HepG2 (cell line): ENCODE results near the gene ARL16. TPM values are rescaled to one million over a fixed set of nuclear protein-coding genes. Genes with fewer than 3 reads are reported as not detected.

Experiments
- ATF4 ChIP-seq, 2 experiments: fragments of 450-650 bp in 1 of 2; sonication (generic) in 1 of 2; formaldehyde crosslinking; IDR thresholded peaks; 2 replicates each; pipeline versions ENCODE4 v1.5.0 to v1.8.0; 2020 to 2022; ENCODE audit warnings: mild to moderate bottlenecking in 1 of 2, missing genetic modification reagents in 1 of 2
- CEBPZ ChIP-seq: IDR thresholded peaks from 2 replicates; pipeline ENCODE4 v1.6.1; 2012; ENCODE audit warnings: low read length, improper control_type of control experiment
- CHD2 ChIP-seq: IDR thresholded peaks from 2 replicates; pipeline ENCODE4 v1.6.1; 2011; ENCODE audit warnings: low read depth, low read length, improper control_type of control experiment
- CREBL2 ChIP-seq: sonication (generic); formaldehyde crosslinking; IDR thresholded peaks from 2 replicates; pipeline ENCODE4 v1.8.1; 2023; ENCODE audit warnings: missing genetic modification reagents, mild to moderate bottlenecking, borderline replicate concordance
- HNRNPUL1 ChIP-seq: fragments of 200-400 bp; formaldehyde crosslinking; IDR thresholded peaks from 2 replicates; pipeline ENCODE4 v1.6.1; 2017; ENCODE audit warnings: low read depth, mild to moderate bottlenecking, low read length, moderate library complexity
- KAT7 ChIP-seq: IDR thresholded peaks from 2 replicates; pipeline ENCODE4 v1.6.1; 2018; ENCODE audit warnings: borderline replicate concordance, missing compliant biosample characterization
- NFAT5 ChIP-seq: sonication (generic); formaldehyde crosslinking; IDR thresholded peaks from 2 replicates; pipeline ENCODE4 v1.4.0; 2020; ENCODE audit warnings: missing genetic modification reagents
- NFATC3 ChIP-seq: sonication (generic); formaldehyde crosslinking; IDR thresholded peaks from 2 replicates; pipeline ENCODE4 v1.5.1; 2020; ENCODE audit warnings: mild to moderate bottlenecking, missing genetic modification reagents
- SMAD3 ChIP-seq: sonication (generic); formaldehyde crosslinking; IDR thresholded peaks from 2 replicates; pipeline ENCODE4 v1.4.0; 2020; ENCODE audit warnings: missing genetic modification reagents
- SRSF1 ChIP-seq: fragments of 200-400 bp; formaldehyde crosslinking; optimal IDR thresholded peaks from 2 replicates; pipeline ENCODE3; 2017; ENCODE audit warnings: mild to moderate bottlenecking, low read depth, low read length, moderate library complexity
- ZNF253 ChIP-seq: sonication (generic); formaldehyde crosslinking; IDR thresholded peaks from 2 replicates; pipeline ENCODE4 v1.8.0; 2022; ENCODE audit warnings: mild to moderate bottlenecking, missing genetic modification reagents, borderline replicate concordance
- ZNF44 ChIP-seq: sonication (generic); formaldehyde crosslinking; IDR thresholded peaks from 2 replicates; pipeline ENCODE4 v1.5.1; 2020; ENCODE audit warnings: mild to moderate bottlenecking, missing genetic modification reagents
- ZNF446 ChIP-seq: sonication (generic); formaldehyde crosslinking; IDR thresholded peaks from 2 replicates; pipeline ENCODE4 v1.5.0; 2020; ENCODE audit warnings: mild to moderate bottlenecking, missing genetic modification reagents
- ZNF576 ChIP-seq: sonication (generic); formaldehyde crosslinking; IDR thresholded peaks from 2 replicates; pipeline ENCODE4 v1.4.0; 2020; ENCODE audit warnings: mild to moderate bottlenecking, missing genetic modification reagents
- ZNF770 ChIP-seq: sonication (generic); formaldehyde crosslinking; IDR thresholded peaks from 2 replicates; pipeline ENCODE4 v1.5.0; 2020; ENCODE audit warnings: mild to moderate bottlenecking, missing genetic modification reagents
- polyA plus RNA-seq, 8 experiments: library from polyadenylated mRNA; depleted of rRNA in 3 of 8; stranded (reverse) in 7 of 8; unstranded in 1 of 8; fragments of >200 nt; fragmentation: Illumina TruSeq in 4 of 8; extraction: Trizol in 4 of 8; gene quantifications; 2 replicates each; pipeline versions ENCODE4 v1.2.1 to v1.2.3, GENCODE V29; 2011 to 2016; ENCODE audit warnings: low read depth in 4 of 8, missing spikeins in 1 of 8, mixed read lengths in 1 of 8; ENCODE audit not compliant: insufficient read depth in 1 of 8
- total RNA-seq, 5 experiments: library from RNA; depleted of rRNA; stranded (reverse); fragments of >200 nt; fragmentation: Illumina TruSeq; extraction: Trizol; gene quantifications; 2 replicates each; pipeline ENCODE4 v1.2.3, GENCODE V29; 2016; ENCODE audit warnings: low read depth in 1 of 5

ARL16 gene
- total and polyA plus RNA-seq, 2 of the 13 experiments (the other 11 are each of a cell fraction or from before 2014, with no cell fraction given), result 20.8 to 30.8 TPM

- TF ChIP-seq ZNF770 (CRISPR knock-in tag) (peak; percentile 78), CHD2 (no peak), CREBL2 (CRISPR knock-in tag) (no peak; the same call in 1 of the 2 replicates), ZNF44 (CRISPR knock-in tag) (no peak), HNRNPUL1 (no peak), NFAT5 (CRISPR knock-in tag) (no peak), ZNF446 (CRISPR knock-in tag) (peak; percentile 81; the same call in 1 of the 2 replicates), ZNF253 (CRISPR knock-in tag) (no peak), ZNF576 (CRISPR knock-in tag) (no peak), SMAD3 (CRISPR knock-in tag) (peak; percentile 81; the same call in 1 of the 2 replicates), CEBPZ (no peak), ATF4 (CRISPR knock-in tag; IDR thresholded peaks at IDR 0.05) (peak in 1 of 2 experiments; percentile 63; a peak in 1 of 4 replicates), KAT7 (CRISPR knock-in tag) (peak; percentile 99), NFATC3 (no peak), SRSF1 (peak; percentile 92)
Measured at GRCh38 chr17:81636505-81637288, 46.9 kb downstream of the ARL16 start, which contains the start of the genes NPLOC4 and TSPAN10 (continued).
